Measurements from ENCODE around the gene IL1RAPL1.
"Not testable (repeated sequence)": the region's sequence is repeated elsewhere in the genome, so short reads cannot be mapped to it uniquely, and the experiment has no call there.

The IL1RAPL1 gene

GRCh38 chrX:29297171-29297800 is 710.0 kb downstream of the IL1RAPL1 start:
- no peak for DNase-seq

DNA sequence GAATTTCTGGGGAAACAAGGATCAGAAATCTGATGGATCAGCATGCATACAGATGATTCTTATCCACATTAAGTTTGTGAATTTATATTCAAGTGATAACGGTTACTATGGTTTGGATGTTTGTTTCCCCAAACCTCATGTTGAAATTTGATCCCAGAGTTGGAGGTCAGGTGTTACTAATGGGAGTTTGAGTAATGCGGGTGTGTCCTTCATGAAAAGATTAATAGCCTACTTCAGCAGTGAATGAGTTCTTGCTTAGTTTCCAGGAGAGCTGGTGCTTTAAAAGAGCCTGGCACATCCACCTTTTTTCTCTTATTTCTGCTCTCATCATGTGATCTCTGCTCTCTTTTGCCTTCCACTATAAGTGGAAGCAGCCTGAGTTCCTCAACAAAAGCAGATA is 712.4 kb downstream of the IL1RAPL1 start:
- peak; percentile 50 for DNase-seq

DNA sequence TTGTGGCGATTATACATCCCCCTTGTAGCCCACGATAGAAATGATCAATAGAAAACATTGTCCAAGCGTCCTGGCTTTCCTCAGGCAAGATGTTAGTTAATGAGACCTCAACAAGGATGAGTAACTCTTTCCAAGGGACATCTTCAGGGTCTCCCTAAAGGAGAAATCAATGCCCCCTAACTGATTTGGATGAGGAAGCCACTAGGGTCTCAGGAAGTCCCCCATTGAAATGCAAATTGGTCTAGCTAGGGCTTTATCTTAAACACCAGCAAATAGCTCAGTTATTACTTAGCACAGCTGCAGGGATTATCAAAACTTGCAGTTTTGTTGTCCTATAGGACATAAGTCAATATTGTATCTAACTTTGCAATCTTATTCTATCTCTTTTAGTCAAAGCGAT is 721.5 kb downstream of the IL1RAPL1 start:
- DNase-seq = no peak

DNA sequence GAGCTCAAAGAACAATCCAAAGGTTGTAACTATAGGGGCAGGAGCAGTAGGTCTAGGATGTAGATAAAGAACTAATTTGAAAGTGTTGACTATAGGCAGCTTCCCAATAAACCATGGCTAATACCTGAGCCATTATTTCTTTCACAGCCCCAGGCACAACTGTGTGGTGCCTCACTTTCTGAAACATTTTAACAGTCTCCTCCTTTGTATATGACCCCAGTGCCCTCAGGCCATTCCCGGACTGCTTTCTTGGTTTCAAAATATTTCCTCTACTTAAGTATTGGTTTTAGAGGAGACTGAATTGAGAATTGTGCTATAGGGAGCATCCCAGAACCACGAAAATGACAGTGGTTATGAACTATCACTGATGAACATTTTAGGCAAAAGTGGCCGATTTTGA is 728.7 kb downstream of the IL1RAPL1 start:
- no peak for DNase-seq

GRCh38 chrX:29318012-29318411 is 730.8 kb downstream of the IL1RAPL1 start:
- no peak for DNase-seq

DNA sequence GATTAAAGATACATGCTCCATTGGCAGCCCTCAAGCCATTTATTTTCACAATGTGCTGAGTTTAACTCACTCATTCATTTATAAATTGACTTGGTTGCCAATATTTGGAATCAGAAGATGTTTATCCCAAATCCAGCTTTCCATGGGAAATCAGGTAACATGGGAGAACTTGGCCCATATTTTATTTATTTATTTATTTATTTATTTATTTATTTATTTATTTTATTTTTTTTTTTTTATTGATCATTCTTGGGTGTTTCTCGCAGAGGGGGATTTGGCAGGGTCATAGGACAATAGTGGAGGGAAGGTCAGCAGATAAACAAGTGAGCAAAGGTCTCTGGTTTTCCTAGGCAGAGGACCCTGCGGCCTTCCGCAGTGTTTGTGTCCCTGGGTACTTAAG is 745.2 kb downstream of the IL1RAPL1 start:
- DNase-seq = not testable (repeated sequence)

DNA sequence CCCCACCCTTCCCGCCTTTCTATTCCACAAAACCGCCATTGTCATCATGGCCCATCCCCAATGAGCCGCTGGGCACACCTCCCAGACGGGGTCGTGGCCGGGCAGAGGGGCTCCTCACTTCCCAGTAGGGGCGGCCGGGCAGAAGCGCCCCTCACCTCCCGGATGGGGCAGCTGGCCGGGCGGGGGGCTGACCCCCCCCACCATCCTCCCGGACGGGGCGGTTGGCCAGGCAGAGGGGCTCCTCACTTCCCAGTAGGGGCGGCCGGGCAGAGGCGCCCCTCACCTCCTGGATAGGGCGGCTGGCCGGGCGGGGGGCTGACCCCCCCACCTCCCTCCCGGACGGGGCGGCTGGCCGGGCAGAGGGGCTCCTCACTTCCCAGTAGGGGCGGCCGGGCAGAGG is 745.8 kb downstream of the IL1RAPL1 start:
- DNase-seq = not testable (repeated sequence)

DNA sequence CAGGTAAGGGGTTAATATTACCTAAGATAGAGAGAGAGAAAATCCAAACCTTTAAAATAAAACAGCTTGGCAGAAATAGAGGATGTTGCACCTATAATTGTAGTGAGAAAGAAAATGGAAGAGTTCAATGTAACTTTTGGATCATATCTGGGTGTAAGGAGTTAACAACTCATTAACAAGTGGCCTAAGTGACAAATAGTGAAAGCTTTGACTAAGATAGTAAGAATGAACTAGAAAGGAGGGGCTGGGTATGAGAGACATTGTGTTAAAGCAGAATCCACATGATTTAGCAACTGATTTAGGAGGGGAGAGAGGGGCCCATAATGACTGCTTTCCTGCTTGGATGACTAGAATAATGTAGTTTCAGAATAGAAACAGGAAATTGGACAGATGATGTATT is 761.0 kb downstream of the IL1RAPL1 start:
- DNase-seq = no peak

DNA sequence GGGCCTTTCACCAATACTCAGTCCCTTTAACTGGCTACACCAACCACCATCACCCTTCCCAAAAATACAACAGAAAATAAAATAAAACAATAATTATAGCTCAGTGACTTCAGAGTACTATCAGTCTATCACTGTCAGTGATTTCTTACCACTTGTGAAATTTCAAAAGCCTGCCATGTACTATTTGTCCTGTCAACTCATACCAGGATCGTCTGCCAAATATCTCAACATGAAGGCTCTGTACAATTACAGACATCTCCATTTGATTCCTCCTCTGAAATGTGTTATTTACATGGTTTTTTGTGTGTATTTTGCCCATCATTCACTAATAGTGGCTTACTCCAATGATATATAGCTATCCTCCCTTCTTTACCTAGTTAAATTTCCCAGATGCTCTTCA is 772.0 kb downstream of the IL1RAPL1 start:
- no peak for DNase-seq

DNA sequence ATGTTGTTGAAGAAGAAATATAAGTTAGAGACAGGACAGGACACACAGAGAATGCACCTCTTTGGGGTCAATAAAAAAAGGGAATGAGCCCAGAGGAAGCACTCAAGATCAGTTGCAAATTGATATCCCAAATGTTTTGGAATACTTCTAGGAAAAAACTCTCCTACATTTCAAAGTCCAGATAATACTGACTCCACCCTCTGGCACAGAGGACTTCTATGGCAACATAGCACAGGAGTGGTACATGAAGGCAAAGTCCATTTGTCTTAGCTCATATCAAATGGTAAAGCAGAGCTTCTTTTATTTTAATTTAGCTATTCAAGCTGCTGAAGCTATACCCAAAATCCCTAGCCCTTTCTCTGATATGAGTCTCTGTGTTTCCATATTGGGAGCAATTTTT is 787.5 kb downstream of the IL1RAPL1 start:
- DNase-seq = not testable (repeated sequence)

DNA sequence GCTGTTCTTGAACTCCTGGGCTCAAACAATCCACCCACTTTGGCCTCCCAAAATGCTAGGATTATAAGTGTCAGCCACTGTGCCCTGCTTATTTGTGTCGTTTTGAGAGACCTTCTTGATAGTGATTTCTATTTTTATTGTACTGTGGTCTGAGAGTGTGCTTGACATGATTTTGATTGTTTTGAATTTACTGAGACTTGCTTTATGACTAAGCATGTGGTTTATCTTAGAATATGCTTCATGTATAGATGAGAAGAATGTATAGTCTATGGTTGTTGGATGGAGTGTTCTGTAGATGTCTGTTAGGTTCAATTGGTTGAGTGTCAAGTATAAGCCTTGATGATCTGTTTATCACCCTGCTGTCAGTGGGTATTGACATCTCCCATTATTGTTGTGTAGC is 789.3 kb downstream of the IL1RAPL1 start:
- DNase-seq = no peak

GRCh38 chrX:29382811-29383210 is 795.6 kb downstream of the IL1RAPL1 start:
- no peak for DNase-seq

DNA sequence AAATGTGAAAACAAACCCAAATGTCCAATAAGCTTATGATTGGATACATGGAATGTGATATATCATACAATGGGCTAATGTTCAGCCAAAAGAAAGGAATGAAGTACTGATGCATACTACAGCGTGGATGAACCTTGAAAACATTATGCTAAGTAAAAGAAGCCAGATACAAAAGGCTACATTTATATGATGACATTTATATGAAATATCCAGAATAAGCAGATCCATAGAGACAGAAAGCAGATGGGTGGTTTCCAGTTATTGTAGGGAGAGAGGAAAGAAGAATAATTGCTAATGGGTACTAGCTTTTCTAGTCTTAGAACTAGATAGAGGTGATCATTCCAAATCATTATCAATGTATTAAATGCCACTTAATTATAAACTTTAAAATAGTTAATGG is 801.3 kb downstream of the IL1RAPL1 start:
- DNase-seq = no peak

DNA sequence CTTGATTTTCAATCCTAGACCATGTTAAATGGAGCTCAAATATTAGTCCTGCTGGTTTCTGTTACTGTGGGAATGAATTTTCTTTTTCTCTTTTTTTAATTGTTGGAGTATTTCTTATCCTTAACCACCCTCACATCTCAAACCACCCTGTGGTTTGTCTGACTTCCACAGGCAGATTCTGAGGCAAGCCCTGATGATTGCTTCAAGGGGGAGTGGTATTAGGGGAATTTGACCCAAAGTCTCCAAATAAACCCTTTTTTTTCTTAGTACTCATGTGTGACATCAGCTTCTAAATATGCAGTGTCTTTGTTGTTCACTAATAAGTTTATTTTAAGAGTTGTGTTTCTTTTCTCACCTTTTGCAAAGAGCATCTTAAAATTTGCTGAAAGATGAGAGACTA is 810.3 kb downstream of the IL1RAPL1 start:
- DNase-seq = no peak

- no peak for DNase-seq
Observed at GRCh38 chrX:29407357-29407756, 820.1 kb downstream of the IL1RAPL1 start.

- no peak for DNase-seq
Observed at GRCh38 chrX:29419774-29420553, 832.7 kb downstream of the IL1RAPL1 start.

GRCh38 chrX:29422034-29422433 is 834.8 kb downstream of the IL1RAPL1 start:
- no peak for DNase-seq

DNA sequence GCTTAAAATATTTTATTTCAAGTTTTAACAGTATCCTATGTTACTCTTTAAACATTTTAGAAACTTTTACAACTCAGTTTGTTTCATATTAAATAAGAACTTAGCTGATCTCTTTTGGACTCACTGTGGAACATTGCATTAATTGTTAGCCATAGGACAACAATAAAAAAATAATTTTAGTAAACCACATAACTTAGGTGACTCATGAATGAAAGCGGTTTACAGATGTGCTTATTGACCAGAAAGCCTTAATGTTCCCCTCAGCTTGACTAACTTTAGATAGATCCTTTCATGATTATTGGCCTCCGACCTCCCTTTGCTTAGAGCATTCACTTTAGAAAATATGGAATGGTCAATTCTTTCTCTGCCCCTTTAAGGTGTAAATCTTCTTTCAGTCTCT is 844.6 kb downstream of the IL1RAPL1 start:
- DNase-seq = no peak

- DNase-seq = no peak
Observed at GRCh38 chrX:29432534-29432933, 845.3 kb downstream of the IL1RAPL1 start.

GRCh38 chrX:29434939-29435338 is 847.7 kb downstream of the IL1RAPL1 start:
- no peak for DNase-seq

DNA sequence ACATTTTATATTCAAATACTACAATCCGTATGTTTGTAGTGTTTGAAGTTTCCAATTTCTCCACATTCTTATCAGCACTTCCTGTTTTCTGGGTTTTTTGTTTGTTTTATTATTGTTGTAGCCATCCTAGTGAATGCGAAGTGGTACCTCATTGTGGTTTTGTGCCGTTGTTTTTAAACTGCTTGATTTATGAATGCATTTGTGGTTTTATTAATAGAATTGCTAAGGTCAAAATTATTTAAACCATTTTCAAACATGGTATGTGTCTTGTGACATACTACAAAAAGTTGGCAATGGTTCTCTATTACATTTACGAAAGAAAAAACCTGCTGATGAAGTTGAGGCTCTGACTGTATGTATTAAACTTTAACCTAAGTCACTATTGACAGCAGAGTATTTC is 848.1 kb downstream of the IL1RAPL1 start:
- no peak for DNase-seq

DNA sequence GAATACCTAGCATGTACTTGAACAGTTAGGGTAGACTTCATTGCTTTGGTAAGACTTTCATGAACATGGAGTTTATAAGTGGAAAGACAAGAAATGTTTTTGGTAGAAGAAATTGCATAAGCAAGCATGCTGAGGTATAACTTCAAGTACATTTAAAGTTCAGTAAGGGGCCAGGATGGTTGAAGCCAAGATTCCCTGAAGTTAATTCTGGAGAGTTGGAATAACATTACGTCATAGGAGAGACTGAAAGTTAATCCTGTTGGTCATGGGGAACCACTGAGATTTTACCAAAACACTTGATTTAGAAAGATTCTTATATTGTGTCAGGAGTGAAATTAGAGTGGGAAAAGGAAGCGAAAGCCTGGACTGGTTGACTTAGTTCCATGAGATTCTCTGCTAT is 860.6 kb downstream of the IL1RAPL1 start:
- no peak for DNase-seq

GRCh38 chrX:29453333-29453732 is 866.1 kb downstream of the IL1RAPL1 start:
- DNase-seq = no peak

DNA sequence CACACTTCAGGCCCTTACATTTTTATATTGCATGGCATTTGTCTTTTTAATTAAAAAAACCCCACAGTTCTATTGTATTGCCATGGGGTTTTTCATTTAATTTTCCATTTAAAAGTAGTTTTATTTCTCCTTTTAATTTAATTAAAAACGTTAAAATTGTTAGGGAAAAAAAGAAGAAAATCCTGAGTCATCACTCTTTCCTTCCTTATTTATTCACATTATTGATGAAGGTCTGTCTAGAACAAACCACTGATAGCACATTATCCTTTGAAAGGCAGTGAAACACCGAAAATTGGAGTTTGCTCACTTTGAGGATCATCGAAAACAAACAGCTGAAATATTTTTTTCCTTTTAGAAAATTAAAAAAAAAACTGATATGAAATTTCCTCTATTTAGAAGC is 868.5 kb downstream of the IL1RAPL1 start:
- DNase-seq = no peak

- DNase-seq = no peak
Observed at GRCh38 chrX:29461039-29461438, 873.8 kb downstream of the IL1RAPL1 start.
